K562 (cell line): ENCODE measurements around the gene ARAP1. TPM values are rescaled to one million over a fixed set of nuclear protein-coding genes. Genes with fewer than 3 reads are reported as not detected.

Experiments used
- ATAC-seq: fragments of 200-7000 bp; cut with Tn5 transposase; 3 replicates; pipeline ENCODE4 v1.9.1; 2020; ENCODE audit warnings: moderate library complexity
- BruUV-seq: library from RNA; stranded (reverse); fragments of 400-500 nt; replicated peaks from 2 replicates; lab custom pipeline; 2021; lab: Mats Ljungman, UMichigan
- CTCF ChIA-PET: fragments of 300-600 bp; formaldehyde crosslinking; extraction: SDS; loops from one replicate; lab custom pipeline; 2021; ENCODE audit warnings: low intra/inter-chr PET ratio; lab: Yijun Ruan, JAX
- POLR2A ChIA-PET: fragments of 300-600, 350-650 bp; sonication (Branson Sonifier 250); formaldehyde crosslinking; extraction: SDS; loops from one replicate; lab custom pipeline; 2021; ENCODE audit warnings: antibody characterized with exemption, inconsistent platforms; lab: Yijun Ruan, JAX
- DNase-seq, 4 experiments: peaks; one replicate each; pipeline versions ENCODE4 v3.0.0 to v3.0.0-alpha.2; 2011 to 2018; ENCODE audit warnings: low spot score in 3 of 4, mixed read lengths in 3 of 4; ENCODE audit errors: extremely low read depth in 1 of 4
- FAIRE-seq: peaks from 2 replicates; lab custom pipeline; 2011; peaks lifted over from hg19 to GRCh38; lab: Jason Lieb, UNC
- H2AFZ ChIP-seq: 2 replicates; pipeline ENCODE4 v1.6.0; 2011; ENCODE audit warnings: low read depth, low read length, control low read depth, inconsistent platforms
- H3K27ac ChIP-seq: fragments of 200-600 bp; 3 replicates; pipeline ENCODE4 v1.8.0; 2011; ENCODE audit warnings: low read depth, mild to moderate bottlenecking, control low read depth, inconsistent platforms, low read length, moderate library complexity, mixed read lengths; ENCODE audit errors: extremely low read depth
- H3K27me3 ChIP-seq, 2 experiments: fragments of 300-600 bp in 1 of 2; 2 replicates in 1 of 2; 3 replicates in 1 of 2; pipeline versions ENCODE4 v1.6.0 to v1.8.0; 2011; ENCODE audit warnings: inconsistent platforms in 2 of 2, low read length in 2 of 2, mild to moderate bottlenecking in 1 of 2, mixed read lengths in 1 of 2, moderate library complexity in 1 of 2; ENCODE audit not compliant: control insufficient read depth in 2 of 2, insufficient read depth in 2 of 2
- H3K36me3 ChIP-seq: fragments of 300-600 bp; 3 replicates; pipeline ENCODE4 v1.8.0; 2011; ENCODE audit warnings: mild to moderate bottlenecking, low read length, inconsistent platforms; ENCODE audit not compliant: control insufficient read depth, insufficient read depth
- H3K4me1 ChIP-seq, 2 experiments: fragments of 200-600 bp in 1 of 2; replicated peaks in 1 of 2; 2 replicates in 1 of 2; 3 replicates in 1 of 2; pipeline versions ENCODE4 v1.5.1 to v1.8.0; 2011; ENCODE audit warnings: inconsistent platforms in 2 of 2, low read length in 2 of 2, mild to moderate bottlenecking in 1 of 2, mixed read lengths in 1 of 2, moderate library complexity in 1 of 2; ENCODE audit not compliant: control insufficient read depth in 2 of 2, insufficient read depth in 2 of 2
- H3K4me2 ChIP-seq: 2 replicates; pipeline ENCODE4 v1.6.1; 2011; ENCODE audit warnings: low read length, control low read depth, inconsistent platforms, mixed read lengths; ENCODE audit not compliant: insufficient read depth
- H3K4me3 ChIP-seq: fragments of 200-600 bp; sonication (generic), shearing (Covaris generic); 2 replicates; pipeline ENCODE4 v1.5.1; 2016; ENCODE audit warnings: control low read depth, inconsistent platforms
- H3K79me2 ChIP-seq: fragments of 200-600 bp; 3 replicates; pipeline ENCODE4 v1.8.0; 2011; ENCODE audit warnings: low read length, inconsistent platforms; ENCODE audit not compliant: control insufficient read depth, insufficient read depth
- H3K9ac ChIP-seq, 2 experiments: 2 replicates each; pipeline versions ENCODE4 v1.6.0 to v1.6.1; 2011; ENCODE audit warnings: low read depth in 2 of 2, low read length in 2 of 2, control low read depth in 1 of 2, inconsistent platforms in 1 of 2, mild to moderate bottlenecking in 1 of 2, mixed read lengths in 1 of 2; ENCODE audit not compliant: insufficient read depth in 1 of 2
- H3K9me1 ChIP-seq: one replicate; pipeline ENCODE4 v1.6.0; 2011; ENCODE audit warnings: inconsistent platforms, mild to moderate bottlenecking, low read length, moderate library complexity; ENCODE audit not compliant: control insufficient read depth, insufficient read depth
- H3K9me3 ChIP-seq: replicated peaks from 2 replicates; pipeline ENCODE4 v1.5.1; 2011; ENCODE audit warnings: low read depth, low read length, inconsistent platforms; ENCODE audit not compliant: control insufficient read depth, insufficient read depth
- H4K20me1 ChIP-seq: replicated peaks from 2 replicates; pipeline ENCODE4 v1.6.1; 2011; ENCODE audit warnings: low read length, inconsistent platforms, mixed read lengths; ENCODE audit not compliant: control insufficient read depth, insufficient read depth
- ARID1B ChIP-seq: fragments of 450-650 bp; IDR thresholded peaks from 2 replicates; pipeline ENCODE4 v1.6.1; 2016; ENCODE audit warnings: antibody characterized with exemption, mild to moderate bottlenecking, inconsistent platforms
- ATF3 ChIP-seq, 2 experiments: fragments of 450-650 bp in 1 of 2; sonication (generic) in 1 of 2; formaldehyde crosslinking in 1 of 2; IDR thresholded peaks in 1 of 2; conservative IDR thresholded peaks in 1 of 2; 2 replicates each; pipeline versions ENCODE4 v1.6.1 to v1.8.1; 2016 to 2023; ENCODE audit warnings: mild to moderate bottlenecking in 2 of 2, moderate library complexity in 2 of 2, inconsistent platforms in 1 of 2, missing genetic modification reagents in 1 of 2
- ATF7 ChIP-seq: fragments of 450-650 bp; IDR thresholded peaks from 2 replicates; pipeline ENCODE4 v1.7.1; 2014; ENCODE audit warnings: mild to moderate bottlenecking, moderate library complexity
- CREM ChIP-seq: IDR thresholded peaks from 2 replicates; pipeline ENCODE4 v1.6.1; 2014; ENCODE audit warnings: antibody characterized with exemption, low read depth
- JUN ChIP-seq, 2 experiments: sonication (generic) in 1 of 2; formaldehyde crosslinking in 1 of 2; IDR thresholded peaks; 2 replicates each; pipeline versions ENCODE4 v1.6.1 to v1.8.0; 2012 to 2022; ENCODE audit warnings: borderline replicate concordance in 2 of 2, mild to moderate bottlenecking in 2 of 2, improper control_type of control experiment in 1 of 2, low read depth in 1 of 2, low read length in 1 of 2, missing genetic modification reagents in 1 of 2
- JUND ChIP-seq, 2 experiments: IDR thresholded peaks; 2 replicates in 1 of 2; 3 replicates in 1 of 2; pipeline ENCODE4 v1.6.1; 2011; ENCODE audit warnings: borderline replicate concordance in 2 of 2, low read depth in 2 of 2, low read length in 2 of 2, improper control_type of control experiment in 1 of 2, missing biosample characterization in 1 of 2, missing genetic modification characterization in 1 of 2, missing genetic modification reagents in 1 of 2
- ZBTB33 ChIP-seq: sonication (generic); formaldehyde crosslinking; IDR thresholded peaks from 2 replicates; pipeline ENCODE4 v1.8.1; 2023; ENCODE audit warnings: mild to moderate bottlenecking, missing genetic modification reagents
- ZNF644 ChIP-seq: fragments of 200-800 bp; sonication (Bioruptor generic); IDR thresholded peaks from 2 replicates; pipeline ENCODE4 v1.6.1; 2016; ENCODE audit warnings: low read depth, missing genetic modification characterization, missing compliant biosample characterization
- WGBS: fragments of 100-300 bp; shearing (Covaris generic); methylation state at CpG from one replicate; pipeline ENCODE4 v1.1.6; 2016; ENCODE audit warnings: low coverage, mixed read lengths; ENCODE audit not compliant: insufficient coverage; ENCODE audit errors: missing lambda C conversion rate; 5-methylcytosine and 5-hydroxymethylcytosine counted together
- in situ Hi-C: fragments of 300-500 bp; cut with MboI; formaldehyde crosslinking; loops from 4 replicates; pipeline ENCODE4 v1.15.0; 2018; ENCODE audit warnings: inconsistent platforms, mixed read lengths
- intact Hi-C: fragments of 100-400 bp; cut with micrococcal nuclease; formaldehyde crosslinking; loops from 2 replicates; pipeline ENCODE4 v1.14.2; 2022
- polyA plus RNA-seq, 8 experiments: library from polyadenylated mRNA; depleted of rRNA in 4 of 8; stranded (reverse) in 5 of 8; unstranded in 3 of 8; fragments of >200 nt; fragmentation: Nextera tagmentation in 2 of 8; fragmentation: Illumina TruSeq in 1 of 8; extraction: Ambion mirVana in 2 of 8; extraction: Trizol in 1 of 8; gene quantifications; 2 replicates each; pipeline versions ENCODE4 v1.2.1 to v1.2.3, GENCODE V29; 2011 to 2014; ENCODE audit warnings: inconsistent platforms in 1 of 8, missing spikeins in 1 of 8
- total RNA-seq, 7 experiments: library from RNA; depleted of rRNA in 6 of 7; stranded (reverse); fragments of >200 nt in 6 of 7; fragmentation: Illumina TruSeq in 2 of 7; extraction: Trizol in 2 of 7; gene quantifications; 2 replicates each; pipeline versions ENCODE4 v1.2.1 to v1.2.3, GENCODE V29; 2011 to 2021; ENCODE audit warnings: low replicate concordance in 1 of 7

Gene ARAP1
- total and polyA plus RNA-seq, 9 of the 15 experiments (the other 6 are each of a cell fraction or from before 2014, with no cell fraction given), result 0.23 to 67.0 (median 24.6) TPM

- TF ChIP-seq ZBTB33 (no peak), ZNF644 (tag) (no peak)
Measured at GRCh38 chr11:72770799-72771198, 18.6 kb upstream of the ARAP1 start (continued).

GRCh38 chr11:72769680-72770079 lies 17.5 kb upstream of the ARAP1 start:
- Histone ChIP-seq H3K4me2 (no peak overlapping the region), H3K79me2 (no peaks in the 10 kb centered on the region; the same call in 2 of the 3 replicates), H3K9me3 (no peaks in the 10 kb centered on the region), H4K20me1 (no peaks in the 10 kb centered on the region), H3K27ac (no peak overlapping the region), H2AFZ (no peak overlapping the region), H3K9me1 (peaks cover 4% of the 10 kb centered on the region), H3K4me3 (no peak overlapping the region), H3K4me1 (peaks cover 14 to 30% of the 10 kb centered on the region in 2 experiments; a peak in 4 of 5 replicates)
- no TSS peak for BruUV-seq
- ChIA-PET CTCF (interaction anchor here (0.6 kb wide), 1 partner anchor 66 kb away, joined by 3 read pairs; no protein-coding TSS in a partner anchor), POLR2A (interaction anchor here (0.7 kb wide), 1 partner anchor 575 kb away, joined by 3 read pairs; no protein-coding TSS in a partner anchor)
- FAIRE-seq, result no peak
- intact Hi-C loops (no loop called here), in situ Hi-C loops (no loop called here)
- WGBS, result 40% methylated on average over 4 of the region's 4 CpGs
- no peak for ATAC-seq
- TF ChIP-seq ZNF644 (tag) (no peak), ATF3 (IDR thresholded peaks at IDR 0.05) (peak; percentile 77), ATF3 (CRISPR knock-in tag; conservative IDR thresholded peaks at IDR 0.05) (no peak), JUND (IDR thresholded peaks at IDR 0.05; ENCODE audit: borderline replicate concordance, low read depth, low read length) (peak; percentile 49; the same call in 1 of the 2 replicates), JUND (tag; IDR thresholded peaks at IDR 0.05; ENCODE audit: borderline replicate concordance, low read depth, low read length) (no peak), JUN (IDR thresholded peaks at IDR 0.05; ENCODE audit: borderline replicate concordance, low read depth, low read length) (0 out of 2 replicates have a peak, but pooled peaks have one; percentile 19), JUN (CRISPR knock-in tag; IDR thresholded peaks at IDR 0.05; ENCODE audit: borderline replicate concordance) (no peak), CREM (peak; percentile 37; the same call in 1 of the 2 replicates), ATF7 (0 out of 2 replicates have a peak, but pooled peaks have one; percentile 29), ARID1B (no peak)
- TF ChIP-seq, all 486 proteins: peak for 5
- H3K9ac ChIP-seq, result no peak overlapping the region
- H3K27me3 ChIP-seq, result no peaks in the 10 kb centered on the region
- peak in 2 of 4 experiments; percentile 44 to 48 for DNase-seq
- H3K36me3 ChIP-seq, result peaks cover 2% of the 10 kb centered on the region; the same call in 1 of the 3 replicates
